GM12878 (cell line): ENCODE data around the gene CLEC20A. TPM values are rescaled to one million over a fixed set of nuclear protein-coding genes. Genes with fewer than 3 reads are reported as not detected.

Experiments used
- ATAC-seq: fragments of 200-7000 bp; cut with Tn5 transposase; 3 replicates; pipeline ENCODE4 v1.9.1; 2020; ENCODE audit warnings: mild to moderate bottlenecking, moderate library complexity
- BruUV-seq: library from RNA; stranded (reverse); fragments of 400-500 nt; replicated peaks from 2 replicates; lab custom pipeline; 2021; lab: Mats Ljungman, UMichigan
- CTCF ChIA-PET: fragments of 300-600 bp; sonication (Branson Sonifier 250); formaldehyde crosslinking; extraction: SDS; loops from one replicate; lab custom pipeline; 2021; ENCODE audit warnings: inconsistent platforms; lab: Yijun Ruan, JAX
- POLR2A ChIA-PET: fragments of 350-600 bp; formaldehyde crosslinking; extraction: SDS; loops from one replicate; lab custom pipeline; 2021; ENCODE audit warnings: inconsistent platforms; lab: Charles Lee
- RAD21 ChIA-PET: fragments of 300-600 bp; sonication (Branson Sonifier 250); formaldehyde crosslinking; loops from one replicate; lab custom pipeline; 2023; ENCODE audit warnings: antibody characterized with exemption; ENCODE audit not compliant: unreplicated experiment; lab: Charles Lee
- SMC1A ChIA-PET: fragments of 300-600 bp; sonication (Branson Sonifier 250); formaldehyde crosslinking; loops from one replicate; lab custom pipeline; 2023; ENCODE audit not compliant: unreplicated experiment, uncharacterized antibody; lab: Charles Lee
- DNase-seq: peaks from one replicate; pipeline ENCODE4 v3.0.0-alpha.2; 2011; ENCODE audit warnings: low read depth, low spot score
- FAIRE-seq: peaks from 3 replicates; lab custom pipeline; 2011; peaks lifted over from hg19 to GRCh38; lab: Jason Lieb, UNC
- H2AFZ ChIP-seq: 2 replicates; pipeline ENCODE4 v1.6.0; 2011; ENCODE audit warnings: low read depth, low read length, control low read depth; ENCODE audit not compliant: control insufficient read depth
- H3K27ac ChIP-seq: 2 replicates; pipeline ENCODE4 v1.5.1; 2011; ENCODE audit warnings: control low read depth; ENCODE audit not compliant: control insufficient read depth, insufficient read depth
- H3K27me3 ChIP-seq, 2 experiments: replicated peaks in 1 of 2; 2 replicates each; pipeline versions ENCODE4 v1.6.0 to v1.6.1; 2011; ENCODE audit warnings: low read length in 1 of 2; ENCODE audit not compliant: control insufficient read depth in 2 of 2, insufficient read depth in 2 of 2
- H3K36me3 ChIP-seq, 2 experiments: 2 replicates each; pipeline ENCODE4 v1.5.1; 2011; ENCODE audit warnings: low read length in 1 of 2; ENCODE audit not compliant: control insufficient read depth in 2 of 2, insufficient read depth in 2 of 2
- H3K4me1 ChIP-seq: 2 replicates; pipeline ENCODE4 v1.6.1; 2011; ENCODE audit warnings: mild to moderate bottlenecking, low read length, moderate library complexity, mixed read lengths; ENCODE audit not compliant: control insufficient read depth, insufficient read depth
- H3K4me2 ChIP-seq: 2 replicates; pipeline ENCODE4 v1.6.0; 2011; ENCODE audit warnings: control low read depth; ENCODE audit not compliant: control insufficient read depth, insufficient read depth
- H3K4me3 ChIP-seq: fragments of 200-600 bp; sonication (generic); 2 replicates; pipeline ENCODE4 v1.5.1; 2016
- H3K79me2 ChIP-seq: 2 replicates; pipeline ENCODE4 v1.6.0; 2011; ENCODE audit warnings: low read length; ENCODE audit not compliant: control insufficient read depth, insufficient read depth
- H3K9ac ChIP-seq: 2 replicates; pipeline ENCODE4 v1.8.0; 2011; ENCODE audit warnings: low read length, control low read depth, mixed read lengths; ENCODE audit not compliant: control insufficient read depth, insufficient read depth
- H3K9me3 ChIP-seq: replicated peaks from 3 replicates; pipeline ENCODE4 v1.5.1; 2011; ENCODE audit warnings: mild to moderate bottlenecking, low read length; ENCODE audit not compliant: control insufficient read depth, insufficient read depth
- H4K20me1 ChIP-seq: 2 replicates; pipeline ENCODE4 v1.6.0; 2011; ENCODE audit not compliant: control insufficient read depth, insufficient read depth
- BCL11A ChIP-seq: IDR thresholded peaks from 2 replicates; pipeline ENCODE4 v1.6.1; 2011; ENCODE audit warnings: low read depth, low read length
- CBX3 ChIP-seq: fragments of 200-600 bp; sonication (generic); IDR thresholded peaks from 2 replicates; pipeline ENCODE4 v1.6.1; 2016; ENCODE audit warnings: low read depth, borderline replicate concordance
- GATAD2B ChIP-seq: fragments of 450-650 bp; conservative IDR thresholded peaks from 2 replicates; pipeline ENCODE4 v1.6.1; 2017; ENCODE audit warnings: low read depth, mild to moderate bottlenecking, moderate library complexity
- NR2C1 ChIP-seq: fragments of 450-650 bp; IDR thresholded peaks from 2 replicates; pipeline ENCODE4 v1.6.1; 2017; ENCODE audit warnings: antibody characterized with exemption, mild to moderate bottlenecking, moderate library complexity
- PML ChIP-seq: IDR thresholded peaks from 2 replicates; pipeline ENCODE4 v1.6.1; 2012; ENCODE audit warnings: low read length, inconsistent platforms
- POLR2A ChIP-seq: IDR thresholded peaks from 2 replicates; pipeline ENCODE4 v1.6.1; 2011; ENCODE audit warnings: low read depth, mild to moderate bottlenecking, low read length
- RB1 ChIP-seq: fragments of 450-650 bp; formaldehyde crosslinking; IDR thresholded peaks from 2 replicates; pipeline ENCODE4 v1.6.1; 2017; ENCODE audit warnings: mild to moderate bottlenecking, borderline replicate concordance
- SREBF2 ChIP-seq: IDR thresholded peaks from 2 replicates; pipeline ENCODE4 v1.6.1; 2012; ENCODE audit warnings: mild to moderate bottlenecking, low read length
- SUZ12 ChIP-seq: fragments of 200-600 bp; sonication (generic); IDR thresholded peaks from one replicate; pipeline ENCODE4 v1.6.1; 2018; ENCODE audit warnings: antibody characterized with exemption, mild to moderate bottlenecking; ENCODE audit not compliant: unreplicated experiment
- TCF7 ChIP-seq: IDR thresholded peaks from 2 replicates; pipeline ENCODE4 v1.6.1; 2014; ENCODE audit warnings: antibody characterized with exemption, borderline replicate concordance
- ZNF592 ChIP-seq: fragments of 450-650 bp; IDR thresholded peaks from 2 replicates; pipeline ENCODE4 v1.6.1; 2017; ENCODE audit warnings: mild to moderate bottlenecking, moderate library complexity
- WGBS: methylation state at CpG from one replicate; pipeline ENCODE4 v1.1.6; 2016; ENCODE audit warnings: low lambda C conversion rate; ENCODE audit not compliant: insufficient replicate concordance, insufficient coverage; ENCODE audit errors: missing lambda C conversion rate; 5-methylcytosine and 5-hydroxymethylcytosine counted together
- in situ Hi-C: fragments of 300-500 bp; cut with MboI; formaldehyde crosslinking; loops from 9 replicates; pipeline ENCODE4 v1.14.3; 2018; ENCODE audit warnings: mixed read lengths
- intact Hi-C: fragments of 100-400 bp; cut with micrococcal nuclease; formaldehyde crosslinking; loops from one replicate; pipeline ENCODE4 v1.14.2; 2022; ENCODE audit not compliant: unreplicated experiment
- polyA plus RNA-seq, 11 experiments: library from polyadenylated mRNA; depleted of rRNA in 4 of 11; unstranded in 6 of 11; stranded (reverse) in 5 of 11; fragments of >200 nt; fragmentation: Nextera tagmentation in 4 of 11; fragmentation: Illumina TruSeq in 1 of 11; extraction: Ambion mirVana in 4 of 11; extraction: Trizol in 1 of 11; gene quantifications; 1 replicate in 1 of 11; 2 replicates in 10 of 11; pipeline versions ENCODE4 v1.2.1 to v1.2.3, GENCODE V29; 2011 to 2016; ENCODE audit warnings: inconsistent platforms in 2 of 11, missing spikeins in 2 of 11, low read depth in 1 of 11
- total RNA-seq, 4 experiments: library from RNA; depleted of rRNA in 3 of 4; stranded (reverse); fragments of >200 nt in 3 of 4; fragmentation: Illumina TruSeq in 1 of 4; extraction: Trizol in 1 of 4; gene quantifications; 2 replicates each; pipeline versions ENCODE4 v1.2.1 to v1.2.3, GENCODE V29; 2013 to 2021
- TF ChIP-seq, protein P1 (sequence below): fragments of 150-350 bp; IDR thresholded peaks from 2 replicates; pipeline ENCODE4 v1.6.1; 2014; ENCODE audit warnings: mild to moderate bottlenecking, low read depth, low read length

Gene CLEC20A
- total and polyA plus RNA-seq, 10 of the 15 experiments (the other 5 are each of a cell fraction or from before 2014, with no cell fraction given): not detected

DNA sequence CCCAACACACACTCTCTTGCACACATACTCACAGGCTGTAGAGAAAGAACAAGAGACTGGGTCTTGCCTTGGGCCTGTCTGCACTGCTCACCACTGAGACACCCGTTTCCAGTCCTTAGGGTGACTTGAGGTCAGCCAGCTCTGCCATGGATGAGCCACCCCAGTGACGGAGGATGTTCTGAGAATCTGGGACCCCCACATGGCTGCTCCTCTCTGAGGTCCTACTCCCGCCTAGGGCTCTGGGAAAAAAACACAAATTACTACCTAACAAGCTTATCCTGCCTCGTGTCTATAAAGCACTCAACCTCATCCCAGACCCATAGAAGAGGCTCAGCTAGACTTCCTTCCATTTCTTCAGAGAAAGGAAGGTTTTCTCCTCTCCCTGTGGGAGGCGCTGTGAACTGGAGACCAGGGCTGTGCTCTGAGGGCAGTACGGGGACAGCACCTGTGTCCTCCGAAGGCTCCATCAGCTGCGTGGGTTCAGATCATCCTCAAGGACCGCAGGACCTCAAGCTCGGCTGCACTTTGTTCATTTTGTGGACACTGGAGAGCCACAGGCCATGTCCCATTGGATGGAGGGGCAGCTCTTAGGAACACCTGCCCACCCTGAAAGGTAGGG, 4.3 kb upstream of the CLEC20A start:
- H3K79me2 ChIP-seq: no peaks in the 10 kb centered on the region
- no peaks in the 10 kb centered on the region for H3K36me3 ChIP-seq
- no peaks in the 10 kb centered on the region for H3K9me3 ChIP-seq
- POLR2A ChIA-PET: no interaction called here
- RAD21 ChIA-PET: interaction anchor here (1.1 to 3.2 kb wide), 5 partner anchors 25 to 190 kb away, joined by 3 to 19 read pairs (median 5); no protein-coding TSS in a partner anchor
- H3K4me3 ChIP-seq: no peak overlapping the region
- ATAC-seq: peak; percentile 24
- H3K4me2 ChIP-seq: no peak overlapping the region
- no peaks in the 10 kb centered on the region for H4K20me1 ChIP-seq
- in situ Hi-C loops: loop anchor here (5.0 kb wide), 1 partner anchor 189 kb away; no protein-coding TSS in a partner anchor
- DNase-seq: no peak
- SMC1A ChIA-PET: interaction anchor here (1.1 to 7.4 kb wide), 6 partner anchors 9 to 201 kb away, joined by 3 to 73 read pairs (median 11); no protein-coding TSS in a partner anchor
- BruUV-seq: no TSS peak
- no peak for FAIRE-seq
- WGBS: 21% methylated on average over 10 of the region's 10 CpGs
- no peaks in the 10 kb centered on the region for H3K4me1 ChIP-seq
- no peak overlapping the region for H3K27ac ChIP-seq
- CTCF ChIA-PET: interaction anchor here (0.8 to 11.2 kb wide), 35 partner anchors 8 to 502 kb away, joined by 3 to 187 read pairs (median 4); partner anchors contain the start of gene TEX35
- no peak overlapping the region for H3K9ac ChIP-seq
- TF ChIP-seq CBX3: no peak
- no peak for TF ChIP-seq POLR2A
- no peak for TF ChIP-seq SUZ12
- TF ChIP-seq SREBF2: no peak
- TF ChIP-seq BCL11A: no peak
- no peak for TF ChIP-seq PML
- no peak for TF ChIP-seq NR2C1
- TF ChIP-seq GATAD2B: no peak
- TF ChIP-seq RB1: no peak
- TF ChIP-seq, protein P1, sequence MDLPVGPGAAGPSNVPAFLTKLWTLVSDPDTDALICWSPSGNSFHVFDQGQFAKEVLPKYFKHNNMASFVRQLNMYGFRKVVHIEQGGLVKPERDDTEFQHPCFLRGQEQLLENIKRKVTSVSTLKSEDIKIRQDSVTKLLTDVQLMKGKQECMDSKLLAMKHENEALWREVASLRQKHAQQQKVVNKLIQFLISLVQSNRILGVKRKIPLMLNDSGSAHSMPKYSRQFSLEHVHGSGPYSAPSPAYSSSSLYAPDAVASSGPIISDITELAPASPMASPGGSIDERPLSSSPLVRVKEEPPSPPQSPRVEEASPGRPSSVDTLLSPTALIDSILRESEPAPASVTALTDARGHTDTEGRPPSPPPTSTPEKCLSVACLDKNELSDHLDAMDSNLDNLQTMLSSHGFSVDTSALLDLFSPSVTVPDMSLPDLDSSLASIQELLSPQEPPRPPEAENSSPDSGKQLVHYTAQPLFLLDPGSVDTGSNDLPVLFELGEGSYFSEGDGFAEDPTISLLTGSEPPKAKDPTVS: no peak
- no peak for TF ChIP-seq TCF7
- no peak for TF ChIP-seq ZNF592
- H2AFZ ChIP-seq: no peak overlapping the region
- intact Hi-C loops: loop anchor here (1.0 kb wide), 2 partner anchors 139 to 191 kb away; no protein-coding TSS in a partner anchor
- H3K27me3 ChIP-seq: no peaks in the 10 kb centered on the region
